Progenitor cell of endocrine pancreas (in vitro differentiated cells): Measurements from ENCODE around the gene SLC5A10. TPM values are rescaled to one million over a fixed set of nuclear protein-coding genes. Genes with fewer than 3 reads are reported as not detected.
"Not testable (repeated sequence)": the region's sequence is repeated elsewhere in the genome, so short reads cannot be mapped to it uniquely, and the experiment has no call there.

Experiments
- DNase-seq: peaks from one replicate; pipeline ENCODE4 v3.0.0; 2021; ENCODE audit warnings: low spot score; ENCODE audit not compliant: unreplicated experiment
- H3K27ac Mint-ChIP-seq: 2 replicates; pipeline ENCODE4 v1.8.0; 2021; ENCODE audit warnings: mild to moderate bottlenecking, moderate library complexity, mixed read lengths
- H3K27me3 Mint-ChIP-seq: 2 replicates; pipeline ENCODE4 v1.8.0; 2021; ENCODE audit warnings: mixed read lengths
- H3K36me3 Mint-ChIP-seq: 2 replicates; pipeline ENCODE4 v1.8.0; 2022; ENCODE audit warnings: mixed read lengths; ENCODE audit not compliant: insufficient read depth
- H3K4me1 Mint-ChIP-seq: 2 replicates; pipeline ENCODE4 v1.8.0; 2021; ENCODE audit warnings: low read depth, mixed read lengths
- H3K4me3 Mint-ChIP-seq: 2 replicates; pipeline ENCODE4 v1.8.0; 2021; ENCODE audit warnings: low read depth, mild to moderate bottlenecking, moderate library complexity, mixed read lengths
- H3K9me3 Mint-ChIP-seq: 2 replicates; pipeline ENCODE4 v1.8.0; 2021; ENCODE audit warnings: low read depth, mixed read lengths
- CTCF ChIP-seq: fragments of 200-600 bp; sonication (generic); IDR thresholded peaks from one replicate; pipeline ENCODE4 v1.5.0; 2021; ENCODE audit warnings: antibody characterized with exemption, mild to moderate bottlenecking; ENCODE audit not compliant: unreplicated experiment
- total RNA-seq: library from RNA; stranded (reverse); gene quantifications from 2 replicates; pipeline ENCODE4 v1.2.1, GENCODE V29; 2021

The SLC5A10 gene
- total RNA-seq, 1 donor from 2014 or later = not detected

GRCh38 chr17:19022747-19023146 is 70.8 kb downstream of the SLC5A10 start:
- Mint-ChIP-seq H3K4me1 (no peaks in the 10 kb centered on the region), H3K4me3 (no peak overlapping the region), H3K9me3 (no peaks in the 10 kb centered on the region), H3K27me3 (peaks cover 9% of the 10 kb centered on the region), H3K27ac (no peak overlapping the region), H3K36me3 (no peaks in the 10 kb centered on the region)
- no peak for DNase-seq
- no peak for TF ChIP-seq CTCF

DNA sequence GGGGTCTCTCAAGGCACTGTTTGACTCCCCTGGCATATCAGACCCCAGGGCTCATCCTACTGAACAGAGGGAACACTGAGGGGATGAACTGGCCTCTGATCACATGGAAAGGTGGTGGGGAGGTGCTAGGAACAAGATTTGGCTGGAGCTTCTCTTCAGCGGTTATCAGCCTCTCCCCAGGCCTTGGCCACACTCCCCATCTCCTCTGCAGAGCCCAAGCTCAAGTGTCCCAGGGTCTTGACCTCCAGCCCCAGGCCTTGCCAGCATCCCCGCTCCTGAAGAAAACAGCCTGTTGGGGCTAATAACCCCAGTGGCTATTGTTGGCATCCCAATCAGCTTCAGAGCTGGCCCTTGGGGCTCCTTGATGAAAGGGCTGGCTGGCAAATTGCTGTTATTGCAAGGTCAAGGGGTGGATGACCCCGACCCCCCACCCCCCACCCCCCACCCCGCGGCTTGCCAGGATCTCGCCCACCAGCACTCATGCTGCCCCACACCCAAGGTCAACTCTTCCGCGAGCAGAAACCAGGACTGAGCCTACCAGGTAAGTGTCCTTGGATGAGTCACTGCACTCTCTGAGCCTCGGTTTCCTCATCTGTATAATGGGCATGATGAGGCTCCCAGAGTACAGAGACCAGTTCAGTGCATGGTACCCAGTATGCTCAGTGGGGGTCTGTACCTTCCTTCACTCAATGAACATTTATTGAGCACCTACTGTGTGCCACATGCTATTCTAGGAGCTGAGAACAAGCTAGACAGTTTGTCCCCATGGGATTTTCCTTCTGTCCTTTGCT is 71.4 kb downstream of the SLC5A10 start:
- no peaks in the 10 kb centered on the region for H3K36me3 Mint-ChIP-seq
- H3K27ac Mint-ChIP-seq = no peak overlapping the region
- no peaks in the 10 kb centered on the region for H3K9me3 Mint-ChIP-seq
- no peaks in the 10 kb centered on the region for H3K4me1 Mint-ChIP-seq
- no peak for DNase-seq
- TF ChIP-seq CTCF = no peak
- no peak overlapping the region for H3K4me3 Mint-ChIP-seq
- H3K27me3 Mint-ChIP-seq = peaks cover 9% of the 10 kb centered on the region

GRCh38 chr17:19024101-19025078 is 72.4 kb downstream of the SLC5A10 start:
- no peak for DNase-seq
- Mint-ChIP-seq H3K4me1 (no peaks in the 10 kb centered on the region), H3K9me3 (no peaks in the 10 kb centered on the region), H3K36me3 (no peaks in the 10 kb centered on the region), H3K27me3 (peaks cover 3% of the 10 kb centered on the region), H3K27ac (no peak overlapping the region), H3K4me3 (no peak overlapping the region)
- TF ChIP-seq CTCF = no peak

DNA sequence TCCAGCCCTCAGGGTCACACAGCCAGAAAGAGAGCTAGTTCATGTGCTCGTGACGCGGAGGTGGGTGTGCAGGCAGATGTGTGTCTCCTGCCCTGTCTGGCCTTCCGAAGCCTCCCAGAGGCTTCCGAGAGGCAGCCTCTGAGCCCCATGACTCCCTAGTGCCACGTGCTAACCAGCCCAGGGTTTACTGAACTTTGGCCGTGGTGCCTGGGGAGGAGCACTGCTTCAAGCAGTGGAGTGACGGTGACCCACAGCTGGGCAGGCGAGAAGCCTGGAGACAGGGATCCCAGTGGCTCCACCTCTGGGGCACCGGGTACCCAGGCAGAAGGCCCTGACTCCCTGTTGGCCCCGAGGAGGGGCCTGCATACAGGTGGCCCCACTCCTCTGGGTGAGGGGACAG is 76.7 kb downstream of the SLC5A10 start:
- H3K27ac Mint-ChIP-seq, H3K36me3 Mint-ChIP-seq, H3K4me1 Mint-ChIP-seq, DNase-seq, H3K9me3 Mint-ChIP-seq, H3K4me3 Mint-ChIP-seq, H3K27me3 Mint-ChIP-seq: not testable (repeated sequence)

- H3K36me3 Mint-ChIP-seq, H3K27ac Mint-ChIP-seq, DNase-seq, H3K27me3 Mint-ChIP-seq, H3K4me1 Mint-ChIP-seq, H3K9me3 Mint-ChIP-seq, H3K4me3 Mint-ChIP-seq: not testable (repeated sequence)
These were observed 77.8 kb downstream of the SLC5A10 start for GRCh38 chr17:19029740-19030139.

- H3K27ac Mint-ChIP-seq, H3K27me3 Mint-ChIP-seq, H3K9me3 Mint-ChIP-seq, H3K4me1 Mint-ChIP-seq, DNase-seq, H3K4me3 Mint-ChIP-seq, H3K36me3 Mint-ChIP-seq: not testable (repeated sequence)
These were observed 78.9 kb downstream of the SLC5A10 start for GRCh38 chr17:19030771-19031449.
